Glomerular visceral epithelial cell (primary cell): ENCODE results near the gene CTNNBL1.
"Not testable (repeated sequence)": the region's sequence is repeated elsewhere in the genome, so short reads cannot be mapped to it uniquely, and the experiment has no call there.

ENCODE experiments used
- DNase-seq: peaks from one replicate; pipeline ENCODE4 v3.0.0-alpha.2; 2016; ENCODE audit errors: extremely low spot score

CTNNBL1 gene

DNA sequence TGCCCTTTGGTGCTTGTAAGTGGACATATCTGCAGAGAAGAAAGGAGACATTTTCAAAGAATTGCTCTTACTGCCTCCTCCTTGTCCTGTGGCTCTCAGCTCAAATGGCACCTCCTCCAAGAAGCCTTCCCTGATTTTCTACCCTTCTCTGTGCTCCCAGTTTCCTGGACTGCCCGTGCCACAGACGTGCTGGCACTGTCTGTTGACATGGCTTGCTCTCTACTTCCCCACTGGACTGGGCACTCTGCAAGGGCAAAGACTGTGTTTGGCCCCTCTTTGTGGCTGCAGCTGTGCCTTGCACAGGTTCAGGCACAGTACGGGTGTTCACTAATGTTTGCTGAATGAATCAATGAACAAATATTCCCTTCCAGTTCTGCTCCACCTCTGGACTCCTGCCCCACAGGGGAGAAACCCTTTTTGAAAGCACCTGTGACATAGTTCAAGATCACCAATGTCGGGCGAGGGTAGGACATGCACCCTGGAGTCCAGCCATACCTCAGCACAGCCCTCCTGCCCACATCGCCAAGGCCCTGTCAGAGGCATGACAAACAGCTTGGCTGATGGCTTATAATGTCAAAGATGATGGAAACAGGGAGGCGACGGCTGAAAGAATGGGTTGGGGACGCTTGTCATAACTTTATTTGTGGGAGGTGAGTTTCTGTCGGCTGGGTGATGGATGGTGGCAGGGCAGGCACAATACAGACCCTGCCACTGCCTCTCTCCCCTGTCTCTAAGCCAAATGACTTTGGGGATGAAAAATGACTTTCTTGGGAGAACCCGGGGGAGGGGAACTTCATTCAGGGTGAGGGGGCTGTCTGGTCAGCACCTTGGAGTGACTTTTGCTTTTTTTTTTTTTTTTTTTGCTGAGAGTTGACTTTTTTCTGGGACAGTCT lies 15.6 kb upstream of the CTNNBL1 start:
- DNase-seq = no peak

DNA sequence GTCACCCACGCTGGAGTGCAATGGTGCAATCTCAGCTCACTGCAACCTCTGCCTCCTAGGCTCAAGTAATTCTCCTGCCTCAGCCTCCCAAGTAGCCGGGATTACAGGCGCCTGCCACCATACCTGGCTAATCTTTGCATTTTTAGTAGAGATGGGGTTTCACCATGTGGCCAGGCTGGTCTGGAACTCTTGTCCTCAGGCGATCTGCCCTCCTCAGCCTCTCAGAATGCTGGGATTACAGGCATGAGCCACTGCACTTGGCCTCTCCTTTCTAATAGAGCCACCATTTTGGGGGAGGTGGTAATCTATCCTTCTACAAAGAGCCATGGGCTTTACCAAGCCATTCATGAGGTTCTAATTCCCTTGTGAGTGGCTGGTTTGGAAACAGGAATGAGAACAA lies 14.1 kb upstream of the CTNNBL1 start:
- DNase-seq = not testable (repeated sequence)

DNA sequence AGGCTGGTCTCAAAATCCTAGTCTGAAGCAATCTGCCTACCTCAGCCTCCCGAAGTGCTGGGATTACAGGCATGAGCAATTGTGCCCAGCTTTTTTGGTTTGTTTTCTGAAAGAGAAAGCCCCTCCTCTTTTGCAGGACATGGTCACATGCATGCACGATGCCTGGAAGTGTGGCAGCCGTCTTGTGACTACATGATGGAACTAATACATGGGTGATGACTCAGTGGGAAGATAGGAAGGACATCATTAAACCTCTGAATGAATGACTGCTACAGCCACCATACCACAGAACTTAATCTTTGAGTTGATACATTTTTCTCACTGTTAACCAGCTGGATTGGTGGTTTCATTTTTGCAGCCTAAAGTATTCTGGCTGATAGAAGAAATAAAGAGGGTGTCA lies 13.4 kb upstream of the CTNNBL1 start:
- peak; percentile 15 for DNase-seq

DNA sequence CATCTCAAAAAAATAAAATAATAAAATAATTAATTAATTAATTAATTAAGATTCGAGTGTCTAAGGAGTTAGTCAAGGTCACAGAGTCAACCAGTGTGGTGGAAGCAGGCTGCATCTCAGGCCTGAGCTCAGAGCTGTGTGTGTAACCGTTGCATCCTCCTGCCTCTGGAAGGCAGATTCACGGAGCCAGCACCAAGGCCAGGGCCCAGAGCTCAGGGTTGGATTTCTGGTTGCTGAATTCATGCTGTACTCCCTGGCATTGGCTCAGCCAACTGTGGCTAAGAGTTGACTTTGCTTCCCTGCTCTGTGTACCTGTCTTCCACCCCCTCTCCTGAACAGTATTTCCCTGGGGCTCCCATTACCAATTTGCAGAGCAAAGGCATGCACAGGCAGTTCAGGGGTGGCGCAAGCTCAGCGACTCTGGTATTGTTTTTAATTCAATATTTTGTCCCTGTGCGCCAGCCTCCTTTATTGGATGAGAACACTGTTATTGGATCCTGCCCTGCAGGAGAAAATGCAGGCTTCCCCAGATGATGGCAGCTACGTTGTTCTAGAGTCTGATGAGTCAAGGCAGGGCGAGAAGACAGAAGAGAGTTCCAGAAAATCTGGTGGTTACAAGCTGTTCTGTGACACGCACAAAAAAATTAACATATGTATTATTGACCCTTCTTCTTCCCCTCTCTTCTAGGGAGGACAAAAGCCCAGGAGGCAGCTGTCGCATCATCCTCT lies 12.3 kb upstream of the CTNNBL1 start:
- DNase-seq = no peak

DNA sequence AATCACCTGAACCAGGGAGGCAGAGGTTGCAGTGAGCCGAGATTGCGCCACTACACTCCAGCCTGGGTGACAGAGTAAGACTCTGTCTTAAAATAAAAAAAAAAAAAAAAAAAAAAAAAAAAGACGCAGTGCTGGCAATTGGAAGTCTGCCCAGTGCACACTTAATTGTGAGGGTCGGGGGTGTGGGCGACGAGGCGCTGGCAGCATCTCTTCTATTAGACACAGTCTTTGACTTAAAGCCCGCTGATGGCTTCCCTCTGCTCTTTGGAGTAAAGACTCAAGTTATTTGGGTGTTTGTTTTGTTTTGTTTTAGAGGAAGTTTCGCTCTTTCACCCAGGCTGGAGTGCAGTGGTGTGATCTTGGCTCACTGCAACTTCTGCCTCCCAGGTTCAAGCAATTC lies 10.7 kb upstream of the CTNNBL1 start:
- DNase-seq = not testable (repeated sequence)

DNA sequence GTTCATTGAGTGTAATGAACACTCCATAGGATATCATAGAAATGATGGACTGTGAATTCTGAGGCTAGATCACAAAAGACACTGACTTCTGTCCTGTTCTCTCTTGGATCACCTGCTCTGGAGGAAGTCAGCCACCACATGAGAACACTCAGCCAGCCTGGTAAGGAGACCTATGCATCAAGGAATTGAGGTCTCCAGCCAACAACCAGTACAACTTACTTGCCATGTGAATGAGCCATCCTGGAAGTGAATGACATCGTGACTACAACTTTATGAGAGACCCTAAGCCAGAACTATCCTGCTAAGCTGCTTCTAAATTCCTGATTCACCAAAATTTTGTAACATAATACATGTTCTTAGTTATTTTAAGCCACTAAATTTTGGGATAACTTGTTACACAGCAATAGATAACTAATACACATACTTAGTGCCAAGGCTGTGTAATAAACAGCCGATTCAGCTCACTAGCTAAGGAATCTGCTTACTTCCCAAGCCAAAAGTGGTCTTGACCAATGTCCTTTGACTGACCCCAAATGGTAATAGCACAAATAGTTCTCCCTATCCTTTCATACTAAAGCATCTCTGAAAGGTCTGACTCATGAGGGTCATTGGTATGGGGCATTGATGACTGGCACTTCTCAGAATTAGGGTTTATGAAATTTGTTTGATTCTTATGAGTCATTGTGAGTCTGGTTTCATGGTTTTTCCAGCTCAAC lies 6.9 kb upstream of the CTNNBL1 start:
- DNase-seq = no peak

DNA sequence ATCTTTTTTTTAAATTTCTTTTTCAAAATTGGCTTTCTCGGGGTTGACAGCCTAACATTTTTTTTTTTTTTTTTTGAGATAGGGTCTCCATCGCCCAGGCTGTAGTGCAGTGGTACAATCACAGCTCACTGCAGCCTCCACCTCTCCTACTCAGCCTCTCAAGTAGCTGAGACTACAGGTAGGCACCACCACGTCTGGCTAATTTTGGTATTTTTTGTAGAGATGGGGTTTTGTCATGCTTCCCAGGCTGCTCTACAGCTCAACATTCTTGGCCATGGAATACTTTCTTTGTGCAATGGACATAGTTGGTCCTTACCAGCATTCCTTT lies 6.4 kb upstream of the CTNNBL1 start:
- no peak for DNase-seq

DNA sequence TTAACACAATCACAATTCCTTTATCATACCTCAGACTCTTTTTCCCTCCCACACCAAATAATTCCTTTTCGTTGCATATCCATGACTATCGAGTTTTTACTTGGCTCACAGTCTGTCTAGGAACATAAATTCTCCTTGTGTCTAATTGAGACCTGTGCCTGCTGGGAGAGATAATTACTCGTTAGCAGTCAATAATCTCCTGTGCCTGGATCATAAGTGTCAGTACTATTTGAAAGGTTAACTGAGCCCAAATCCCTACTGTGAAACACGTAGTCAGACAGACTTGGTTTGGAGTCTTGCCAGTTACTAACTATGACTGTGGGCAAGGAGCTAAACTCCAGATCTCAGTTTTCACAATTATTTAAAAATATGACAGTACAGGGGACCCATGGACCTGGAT lies 5.7 kb upstream of the CTNNBL1 start:
- DNase-seq = no peak

DNA sequence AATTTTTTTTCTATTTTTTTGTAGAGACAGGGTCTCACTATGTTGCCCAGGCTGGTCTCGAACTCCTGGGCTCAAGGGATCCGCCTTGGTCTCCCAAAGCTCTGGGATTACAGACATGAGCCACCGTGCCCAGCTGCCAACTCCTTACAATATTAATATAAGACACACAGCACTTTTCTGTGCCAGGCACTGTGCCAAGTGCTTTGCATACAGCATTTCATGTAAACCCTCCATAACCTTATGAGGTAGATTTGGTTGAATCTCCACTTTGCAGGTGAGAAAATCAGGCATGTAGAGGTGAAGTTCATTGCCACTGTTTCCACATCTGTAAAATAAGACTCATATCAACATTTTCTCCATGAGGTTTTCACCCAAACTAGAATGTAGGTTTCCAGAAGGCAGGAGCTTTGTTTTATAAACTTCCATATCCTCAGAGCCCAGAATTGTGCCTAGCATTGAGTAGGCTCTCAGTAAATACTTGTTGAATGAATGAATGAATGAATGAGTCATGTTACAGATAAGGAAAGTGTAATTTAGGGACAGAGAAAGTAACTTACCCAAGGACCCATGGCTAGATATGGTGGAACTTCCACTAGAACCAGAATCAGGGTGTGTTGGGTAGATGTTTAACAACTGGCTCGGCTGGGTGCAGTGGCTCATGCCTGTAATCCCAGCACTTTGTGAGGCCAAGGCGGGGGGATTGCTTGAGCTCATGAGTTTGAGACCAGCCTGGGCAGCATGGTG lies 3.0 kb upstream of the CTNNBL1 start:
- no peak for DNase-seq

DNA sequence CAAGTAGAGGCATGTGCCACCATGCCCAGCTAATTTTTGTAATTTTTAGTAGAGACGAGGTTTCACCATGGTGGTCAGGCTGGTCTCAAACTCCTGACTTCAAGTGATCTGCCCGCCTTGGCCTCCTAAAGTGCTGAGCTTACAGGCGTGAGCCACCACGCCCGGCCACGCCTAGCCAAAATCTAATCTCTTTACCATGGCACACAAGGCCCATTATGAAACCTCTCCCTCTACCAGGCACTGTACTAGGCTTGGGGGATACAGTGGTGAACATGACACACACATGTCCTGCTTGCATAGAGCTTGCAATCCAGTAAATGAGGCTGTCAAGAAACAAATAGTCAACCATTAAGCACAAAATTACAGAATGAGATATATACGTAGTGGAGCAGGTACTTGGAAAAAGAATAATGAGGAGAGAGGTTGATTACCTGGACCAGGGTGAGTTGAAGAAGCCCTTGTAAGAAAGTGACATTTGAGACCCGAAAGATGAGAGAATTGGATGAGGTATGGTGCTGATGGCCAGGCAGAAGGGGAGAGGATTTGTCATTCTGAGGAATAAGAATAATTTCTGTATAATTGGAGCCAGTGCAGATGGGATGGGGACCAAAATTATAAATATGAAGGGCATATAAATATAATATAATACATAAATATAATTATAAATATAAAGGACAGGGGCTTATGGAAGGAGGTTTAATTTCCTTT lies 1.2 kb upstream of the CTNNBL1 start:
- DNase-seq = no peak

DNA sequence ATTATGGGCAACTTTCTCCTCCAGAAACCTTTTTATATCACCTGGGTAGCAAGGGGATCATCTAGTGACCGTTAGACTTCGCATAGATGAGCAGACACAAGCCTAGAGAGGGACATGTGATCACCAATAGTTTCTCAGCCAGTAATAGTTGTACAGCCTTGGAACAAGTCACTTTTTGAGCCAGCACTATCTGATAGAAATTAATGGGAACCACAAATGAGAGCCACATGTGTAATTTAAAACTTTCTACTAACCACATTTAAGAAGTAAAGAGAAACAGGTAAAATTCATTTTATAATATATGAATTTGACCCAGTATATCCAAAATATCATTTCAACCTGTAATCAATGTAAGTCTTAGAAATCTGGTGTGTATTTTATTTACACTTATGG lies 592 bp upstream of the CTNNBL1 start:
- no peak for DNase-seq

DNA sequence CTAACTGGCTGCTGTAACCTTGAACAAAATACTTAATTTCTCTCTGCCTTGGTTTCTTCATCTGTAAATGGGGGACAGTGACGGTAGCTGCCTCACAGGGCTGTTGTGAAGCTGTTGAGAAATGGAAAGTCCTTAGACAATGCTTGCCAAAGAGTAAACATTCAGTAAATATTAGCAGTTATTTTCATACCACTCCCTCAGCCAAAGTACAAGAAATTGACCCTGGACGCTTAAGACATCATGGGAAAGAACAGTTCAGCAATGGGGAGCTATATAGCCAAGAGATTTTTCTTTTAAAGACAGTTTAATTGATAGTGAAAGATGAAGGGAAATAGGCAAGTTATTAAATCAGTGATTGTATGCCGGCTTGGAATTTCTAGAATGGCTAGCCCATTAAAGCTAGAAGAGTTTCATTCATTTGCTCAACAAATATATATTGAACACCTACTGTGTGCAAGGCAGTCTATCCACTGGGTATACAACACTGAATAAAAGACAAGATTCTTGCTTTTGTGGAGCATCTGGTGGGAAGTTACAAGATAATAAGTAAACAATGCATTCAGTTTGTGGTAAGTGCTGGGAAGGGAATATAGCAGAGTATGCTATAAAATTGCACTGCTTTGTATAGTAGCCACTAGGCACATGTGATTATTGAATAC lies 2.0 kb downstream of the CTNNBL1 start:
- DNase-seq = no peak

DNA sequence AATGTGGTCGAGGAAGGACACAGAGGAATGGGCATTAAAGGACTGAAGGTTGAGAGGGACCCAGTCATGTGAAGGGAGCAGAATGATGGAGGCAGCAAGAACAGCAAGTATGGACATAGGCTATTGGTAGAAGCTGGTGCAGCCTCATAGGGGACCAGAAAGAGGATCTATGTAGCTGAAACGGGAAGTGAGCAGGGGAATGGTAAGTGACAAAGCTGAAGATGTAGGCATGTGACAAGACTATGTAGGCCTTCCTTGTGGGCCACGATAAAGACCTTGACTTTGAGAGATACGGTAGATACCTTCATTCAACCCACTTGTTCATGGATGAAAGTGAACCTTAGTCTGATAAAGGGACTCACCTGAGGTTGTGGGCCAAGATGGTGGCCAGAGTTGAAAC lies 3.5 kb downstream of the CTNNBL1 start:
- DNase-seq = no peak

DNA sequence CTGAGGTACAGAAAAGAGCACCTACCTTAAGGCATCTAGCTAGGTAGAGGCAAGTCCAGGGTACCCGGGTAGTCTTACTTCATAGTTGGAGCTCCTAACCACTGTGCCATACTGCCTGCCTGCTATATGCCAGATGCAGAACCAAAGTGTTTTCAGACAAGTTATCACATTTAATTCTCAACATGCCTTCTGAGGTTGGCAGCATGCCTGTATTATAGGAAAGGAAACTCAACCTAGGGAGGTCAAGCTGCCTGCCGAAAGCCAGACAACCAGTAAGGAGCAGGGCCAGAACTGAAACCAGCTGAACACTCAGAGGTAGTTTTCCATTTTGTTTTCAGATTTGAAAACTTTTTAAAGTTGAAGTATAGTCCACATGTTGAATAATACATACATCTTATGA lies 5.4 kb downstream of the CTNNBL1 start:
- no peak for DNase-seq

DNA sequence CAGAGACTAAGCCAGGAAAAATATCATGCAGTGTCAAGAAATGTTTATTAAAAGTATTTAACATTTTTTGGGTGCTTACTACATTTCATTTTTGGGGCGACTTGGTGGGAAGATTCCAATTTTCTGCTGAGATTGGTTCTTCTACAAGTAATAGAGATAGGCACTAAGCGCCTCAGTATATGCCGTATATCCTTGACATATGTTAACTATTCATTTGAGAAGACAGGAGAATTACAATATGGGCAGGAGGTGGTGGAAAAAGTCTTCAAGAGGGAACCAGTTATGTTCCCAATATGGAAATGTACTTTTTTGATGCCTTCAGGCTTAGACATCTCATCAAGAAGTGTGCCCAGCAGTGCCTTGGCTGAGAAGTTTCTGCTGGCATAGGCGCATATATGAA lies 6.5 kb downstream of the CTNNBL1 start:
- no peak for DNase-seq

DNA sequence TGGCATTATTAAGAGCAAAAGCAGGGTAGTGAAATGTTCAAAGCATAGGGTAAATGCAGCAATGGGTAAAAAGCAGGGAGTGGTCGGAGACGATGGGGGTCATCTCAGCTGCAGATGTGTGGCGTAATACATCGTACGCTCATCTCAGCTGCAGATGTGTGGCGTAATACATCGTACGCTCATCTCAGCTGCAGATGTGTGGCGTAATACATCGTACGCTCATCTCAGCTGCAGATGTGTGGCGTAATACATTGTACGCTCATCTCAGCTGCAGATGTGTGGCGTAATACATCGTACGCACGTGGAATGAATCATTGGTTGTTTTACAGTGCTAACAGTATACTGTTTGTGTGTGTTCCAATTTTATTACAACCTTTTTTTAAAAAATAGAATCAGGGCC lies 7.8 kb downstream of the CTNNBL1 start:
- DNase-seq = not testable (repeated sequence)

DNA sequence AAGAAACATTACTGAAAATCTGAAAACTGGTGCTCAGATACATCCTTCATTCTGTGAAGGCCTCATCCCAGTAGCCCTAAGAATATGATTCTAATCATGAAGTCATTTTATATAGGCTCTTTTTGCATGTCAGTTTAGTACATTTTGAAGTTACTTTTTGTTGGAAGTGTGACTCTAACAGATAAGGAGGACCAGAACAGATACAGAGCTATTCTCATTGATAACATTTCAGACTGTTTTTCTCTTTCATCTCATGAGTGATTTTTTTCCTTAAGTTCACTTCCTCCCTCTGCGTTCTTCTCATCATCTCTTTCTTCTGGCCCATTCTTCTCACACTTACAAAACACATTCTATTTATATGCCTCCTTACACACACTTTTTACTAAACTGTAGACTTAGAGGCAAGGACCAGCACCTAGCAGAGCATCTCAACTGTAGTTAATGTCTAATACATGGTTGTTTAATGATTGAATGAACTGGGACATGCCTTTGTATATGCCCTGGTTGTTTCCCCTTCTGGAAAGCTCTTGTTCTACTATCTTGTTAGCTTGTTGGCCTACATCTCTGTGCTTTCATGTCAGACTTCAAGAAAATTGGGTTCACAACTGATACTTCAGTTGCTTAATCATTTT lies 8.7 kb downstream of the CTNNBL1 start:
- DNase-seq = no peak

DNA sequence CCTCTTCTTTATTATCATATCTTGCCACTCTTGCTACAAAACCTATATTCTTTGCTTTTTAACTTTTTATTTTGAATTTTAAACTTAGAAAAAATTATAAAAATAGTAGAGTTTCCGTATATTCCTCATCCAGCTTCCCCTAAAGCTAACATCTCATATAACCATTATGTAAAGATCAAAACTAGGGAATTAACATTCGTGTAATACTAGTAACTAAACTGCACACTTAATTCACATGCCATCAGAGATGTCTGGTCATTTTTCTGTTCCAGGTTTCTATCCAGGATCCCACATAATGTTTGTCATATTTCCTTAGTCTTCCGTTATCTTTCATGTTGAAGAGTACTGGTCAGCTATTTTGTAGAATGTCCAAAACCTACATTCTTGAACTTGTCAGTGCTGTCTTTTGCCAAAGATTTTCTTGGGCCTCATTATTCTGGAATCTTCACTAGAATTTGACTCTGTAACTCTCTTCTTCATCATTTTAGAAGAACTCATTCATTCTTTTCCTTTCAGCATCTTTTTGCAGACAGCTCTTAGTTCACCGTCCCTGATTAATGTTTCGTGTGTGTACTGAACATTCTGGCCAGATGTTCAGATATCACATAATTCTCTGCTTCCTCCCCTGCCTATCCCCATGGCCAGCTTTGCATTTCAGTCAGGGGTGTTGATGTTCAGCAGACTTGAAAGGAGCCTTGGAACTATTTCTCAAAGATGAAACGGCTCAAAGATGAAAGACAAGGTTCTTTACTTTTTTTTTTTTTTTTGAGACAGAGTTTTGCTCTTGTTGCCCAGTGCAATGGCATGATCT lies 9.4 kb downstream of the CTNNBL1 start:
- no peak for DNase-seq

DNA sequence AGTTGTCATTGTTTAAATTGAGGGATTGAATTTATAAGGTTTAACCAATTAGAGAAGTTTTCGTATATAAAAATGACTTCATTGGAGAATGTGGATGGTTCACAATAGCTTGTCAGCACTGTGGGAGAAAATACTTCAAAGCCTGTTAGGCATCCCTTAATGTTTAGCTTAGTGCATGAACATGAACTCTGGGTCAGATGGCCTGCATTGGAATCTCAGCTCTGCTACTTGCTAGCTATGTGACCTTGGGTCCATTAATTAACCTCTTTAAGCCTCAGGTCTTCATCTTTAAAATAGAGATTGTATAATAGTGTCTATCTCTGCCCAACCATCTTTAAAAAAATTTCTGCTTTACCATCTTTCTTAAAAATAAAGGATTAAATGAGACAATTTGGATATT lies 11.1 kb downstream of the CTNNBL1 start:
- DNase-seq = no peak

DNA sequence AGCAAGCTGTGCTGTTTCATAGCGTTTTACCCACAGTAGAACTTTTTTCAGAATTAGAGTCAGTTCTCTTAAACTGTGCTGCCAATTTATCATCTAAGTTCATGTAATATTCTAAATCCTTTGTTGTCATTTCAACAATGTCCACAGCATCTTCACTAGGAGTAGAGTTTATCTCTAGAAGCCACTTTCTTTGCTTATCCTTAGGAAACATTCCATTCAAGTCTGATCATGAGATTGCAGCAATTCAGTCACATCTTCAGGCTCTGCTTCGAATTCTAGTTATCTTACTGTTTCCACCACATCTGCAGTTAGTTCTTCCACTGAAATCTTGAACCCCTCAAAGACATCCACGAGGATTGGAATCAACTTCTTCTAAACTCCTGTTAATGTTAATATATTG lies 12.5 kb downstream of the CTNNBL1 start:
- DNase-seq = no peak
